ENCODE measurements around the gene MECR. TPM values are rescaled to one million over a fixed set of nuclear protein-coding genes. Genes with fewer than 3 reads are reported as not detected.

MECR gene
- total RNA-seq, 1 donor from 2014 or later = 16.9 TPM

DNA sequence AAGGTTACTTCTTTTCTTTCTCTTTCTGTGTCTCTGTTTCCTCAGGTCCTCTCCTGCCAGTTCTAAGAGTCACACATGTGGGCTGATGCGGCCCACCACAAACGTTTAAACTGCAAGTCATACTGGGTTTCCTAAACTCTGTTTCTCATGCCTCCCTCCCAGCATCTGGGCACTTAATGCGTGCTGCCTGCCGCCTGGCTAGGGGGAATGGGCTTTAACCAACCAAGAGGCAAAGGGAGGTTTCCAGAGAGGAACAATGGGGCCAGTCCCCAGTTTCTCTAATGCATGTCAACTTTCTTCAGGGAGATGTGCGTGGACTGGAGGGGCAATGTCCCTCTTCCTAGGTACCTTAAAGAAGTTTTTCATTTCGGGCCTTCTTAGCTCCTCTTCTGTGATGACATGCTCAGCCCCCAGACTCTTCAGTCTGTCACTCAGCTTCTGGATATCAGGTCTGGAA is 29.1 kb downstream of the MECR start:
- Histone ChIP-seq H3K27ac (peak overlapping the region; percentile 77), H3K4me3 (no peak overlapping the region), H3K36me3 (peaks cover 0 to 18% of the 10 kb centered on the region in 2 donors)

DNA sequence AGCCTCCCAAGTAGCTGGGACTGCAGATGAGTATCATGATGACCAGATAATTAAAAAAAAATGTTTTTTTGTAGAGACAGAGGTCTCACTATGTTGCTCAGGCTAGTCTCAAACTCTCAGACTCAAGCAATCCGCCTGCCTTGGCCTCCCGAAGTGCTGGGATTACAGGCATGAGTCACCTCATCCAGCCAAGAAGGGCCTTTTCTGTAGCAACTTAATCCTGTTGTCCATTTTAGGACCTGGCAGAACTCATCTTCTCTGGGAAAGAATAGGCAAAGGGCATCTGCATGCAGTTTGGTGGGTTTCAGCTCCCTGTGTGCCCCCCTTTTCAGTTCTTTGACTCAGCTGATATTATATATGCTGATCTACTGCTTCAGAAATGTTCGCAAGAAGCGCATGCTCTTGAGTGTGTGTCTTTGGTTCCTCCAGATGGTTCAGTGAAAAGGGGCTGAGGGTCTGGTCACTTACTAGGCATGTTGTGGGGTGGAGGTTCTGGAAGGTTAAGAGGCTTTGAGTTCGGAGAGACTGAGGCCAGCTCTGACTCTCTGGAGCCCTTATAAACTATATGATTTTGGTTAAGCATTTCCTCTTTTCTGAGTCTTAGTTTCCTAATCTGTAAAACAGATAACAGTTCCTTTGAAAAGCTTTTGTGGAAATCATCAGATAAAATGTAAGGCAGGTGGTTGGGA is 29.7 kb downstream of the MECR start:
- intact Hi-C loops (cut with DNase I) = loop anchor here (5.0 to 10.0 kb wide), 2 partner anchors 156 to 319 kb away; no protein-coding TSS in a partner anchor
- Histone ChIP-seq H3K27ac (no peak overlapping the region), H3K36me3 (peaks cover 0 to 12% of the 10 kb centered on the region in 2 donors)

More for the DNA sequence above, 29.1 kb downstream of the MECR start:
- Histone ChIP-seq H3K4me1 (peaks cover 12% of the 10 kb centered on the region), H3K9me3 (no peaks in the 10 kb centered on the region), H3K27me3 (no peaks in the 10 kb centered on the region)
- DNase-seq (ENCODE audit: extremely low spot score in 2 of 2) = no peak
- TF ChIP-seq, protein P1, sequence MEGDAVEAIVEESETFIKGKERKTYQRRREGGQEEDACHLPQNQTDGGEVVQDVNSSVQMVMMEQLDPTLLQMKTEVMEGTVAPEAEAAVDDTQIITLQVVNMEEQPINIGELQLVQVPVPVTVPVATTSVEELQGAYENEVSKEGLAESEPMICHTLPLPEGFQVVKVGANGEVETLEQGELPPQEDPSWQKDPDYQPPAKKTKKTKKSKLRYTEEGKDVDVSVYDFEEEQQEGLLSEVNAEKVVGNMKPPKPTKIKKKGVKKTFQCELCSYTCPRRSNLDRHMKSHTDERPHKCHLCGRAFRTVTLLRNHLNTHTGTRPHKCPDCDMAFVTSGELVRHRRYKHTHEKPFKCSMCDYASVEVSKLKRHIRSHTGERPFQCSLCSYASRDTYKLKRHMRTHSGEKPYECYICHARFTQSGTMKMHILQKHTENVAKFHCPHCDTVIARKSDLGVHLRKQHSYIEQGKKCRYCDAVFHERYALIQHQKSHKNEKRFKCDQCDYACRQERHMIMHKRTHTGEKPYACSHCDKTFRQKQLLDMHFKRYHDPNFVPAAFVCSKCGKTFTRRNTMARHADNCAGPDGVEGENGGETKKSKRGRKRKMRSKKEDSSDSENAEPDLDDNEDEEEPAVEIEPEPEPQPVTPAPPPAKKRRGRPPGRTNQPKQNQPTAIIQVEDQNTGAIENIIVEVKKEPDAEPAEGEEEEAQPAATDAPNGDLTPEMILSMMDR (IDR thresholded peaks at IDR 0.05) = no peak
- no peak for TF ChIP-seq POLR2AphosphoS5 (IDR thresholded peaks at IDR 0.05; ENCODE audit: insufficient read depth in 1 of 2, low read depth in 1 of 2)
- TF ChIP-seq POLR2A (IDR thresholded peaks at IDR 0.05) = no peak
- intact Hi-C loops (cut with DNase I) = loop anchor here (5.0 to 10.0 kb wide), 2 partner anchors 157 to 319 kb away; no protein-coding TSS in a partner anchor

DNA sequence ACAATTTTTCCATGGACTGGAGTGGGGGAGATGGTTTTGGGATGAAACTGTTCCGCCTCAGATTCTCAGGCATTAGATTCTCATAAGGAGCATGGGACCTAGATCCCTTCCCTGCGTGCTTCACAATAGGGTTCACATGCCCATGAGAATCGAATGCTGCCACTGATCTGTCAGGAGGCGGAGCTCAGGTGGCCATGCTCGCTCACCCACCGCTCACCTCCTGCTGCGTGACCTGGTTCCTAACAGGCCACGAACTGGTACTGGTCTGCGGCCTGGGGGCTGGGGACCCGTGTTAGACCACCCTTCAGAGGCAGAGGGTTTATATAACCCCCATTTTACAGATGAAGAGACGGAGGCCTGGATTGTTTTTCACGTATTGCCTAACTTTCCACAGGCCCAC is 32.7 kb downstream of the MECR start:
- Histone ChIP-seq H3K36me3 (peaks cover 0 to 16% of the 10 kb centered on the region in 2 donors), H3K27ac (no peak overlapping the region), H3K4me3 (no peak overlapping the region), H3K4me1 (peaks cover 12% of the 10 kb centered on the region), H3K27me3 (no peaks in the 10 kb centered on the region), H3K9me3 (no peaks in the 10 kb centered on the region)
- DNase-seq (ENCODE audit: extremely low spot score in 2 of 2) = no peak
- intact Hi-C loops (cut with DNase I) = no loop called here
- TF ChIP-seq, protein P1 (IDR thresholded peaks at IDR 0.05) = no peak
- no peak for TF ChIP-seq POLR2A (IDR thresholded peaks at IDR 0.05)
- no peak for TF ChIP-seq POLR2AphosphoS5 (IDR thresholded peaks at IDR 0.05; ENCODE audit: insufficient read depth in 1 of 2, low read depth in 1 of 2)

More for the DNA sequence above, 29.7 kb downstream of the MECR start:
- H3K4me1 ChIP-seq = peaks cover 12% of the 10 kb centered on the region
- TF ChIP-seq POLR2AphosphoS5 (IDR thresholded peaks at IDR 0.05; ENCODE audit: insufficient read depth in 1 of 2, low read depth in 1 of 2) = no peak
- TF ChIP-seq, protein P1 (IDR thresholded peaks at IDR 0.05) = no peak
- no peak for TF ChIP-seq POLR2A (IDR thresholded peaks at IDR 0.05)
- no peaks in the 10 kb centered on the region for H3K9me3 ChIP-seq
- no peaks in the 10 kb centered on the region for H3K27me3 ChIP-seq
- no peak for DNase-seq (ENCODE audit: extremely low spot score in 2 of 2)
- H3K4me3 ChIP-seq = no peak overlapping the region

DNA sequence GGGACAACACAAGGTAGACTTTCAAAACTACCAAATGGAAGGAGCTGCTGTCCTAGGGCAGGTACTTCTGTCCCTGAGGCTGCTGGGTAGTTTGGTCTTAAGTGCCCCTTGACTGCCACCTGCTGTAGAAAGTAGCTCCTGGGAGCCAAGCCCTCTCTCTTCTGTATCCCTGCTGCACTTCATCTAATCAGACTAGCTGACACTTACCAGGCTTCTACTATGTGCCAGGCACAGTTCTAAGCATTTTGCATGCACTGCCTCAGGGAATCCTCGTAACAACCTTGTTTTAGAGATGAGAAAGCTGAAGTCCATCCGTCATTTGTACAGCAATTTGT is 33.2 kb downstream of the MECR start:
- no peak overlapping the region for H3K4me3 ChIP-seq
- no peak for DNase-seq (ENCODE audit: extremely low spot score in 2 of 2)
- H3K27me3 ChIP-seq = no peaks in the 10 kb centered on the region
- TF ChIP-seq POLR2AphosphoS5 (IDR thresholded peaks at IDR 0.05; ENCODE audit: insufficient read depth in 1 of 2, low read depth in 1 of 2) (no peak), POLR2A (IDR thresholded peaks at IDR 0.05) (no peak)
- TF ChIP-seq, protein P1 (IDR thresholded peaks at IDR 0.05) = no peak
- H3K9me3 ChIP-seq = no peaks in the 10 kb centered on the region
- H3K4me1 ChIP-seq = peaks cover 11% of the 10 kb centered on the region
- H3K27ac ChIP-seq = no peak overlapping the region
- H3K36me3 ChIP-seq = peaks cover 0 to 19% of the 10 kb centered on the region in 2 donors
- intact Hi-C loops (cut with DNase I) = no loop called here

All from vagina (tissue), 2 donors.